ENCODE results near the gene SIAH1. TPM values are rescaled to one million over a fixed set of nuclear protein-coding genes. Genes with fewer than 3 reads are reported as not detected.

Gene SIAH1
- polyA plus RNA-seq, 1 donor from 2014 or later = 96.6 TPM

DNA sequence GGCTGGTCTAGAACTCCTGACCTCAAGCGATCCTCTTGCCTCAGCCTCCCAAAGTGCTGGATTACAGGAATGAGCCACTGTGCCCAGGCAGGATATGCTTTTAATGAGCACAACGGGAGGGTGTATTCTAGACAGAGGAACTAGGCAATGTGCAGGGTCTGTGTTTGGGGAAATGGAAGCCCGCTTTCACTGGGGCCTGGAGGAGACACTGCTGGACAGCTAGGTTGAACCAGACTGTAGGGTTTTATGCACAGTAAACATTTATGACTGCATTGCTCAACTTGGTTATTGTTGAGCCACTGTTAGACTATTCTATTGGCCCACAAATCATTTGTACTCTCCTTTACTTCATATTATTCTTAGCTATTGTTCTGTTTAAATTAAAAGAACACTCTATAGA lies 10.2 kb upstream of the SIAH1 start:
- Histone ChIP-seq H3K27me3 (ENCODE audit: insufficient read depth, low read depth, low read length) (no peaks in the 10 kb centered on the region), H3K9ac (ENCODE audit: low read length) (no peak overlapping the region), H3K4me2 (ENCODE audit: low read length) (no peak overlapping the region), H2AFZ (ENCODE audit: low read depth, low read length) (no peak overlapping the region), H3K4me3 (ENCODE audit: low read length) (no peak overlapping the region), H3K9me2 (ENCODE audit: insufficient read depth, low read length) (no peaks in the 10 kb centered on the region), H3K9me3 (ENCODE audit: low read length) (no peaks in the 10 kb centered on the region), H3K27ac (ENCODE audit: low read length) (no peak overlapping the region), H3F3A (ENCODE audit: insufficient read depth, low read length, poor library complexity, severe bottlenecking) (peaks cover 3% of the 10 kb centered on the region), H3K36me3 (ENCODE audit: insufficient read depth, low read length) (no peaks in the 10 kb centered on the region), H4K20me1 (ENCODE audit: insufficient read depth) (no peaks in the 10 kb centered on the region), H3K79me2 (replicated peaks; ENCODE audit: insufficient read depth, low read length) (no peaks in the 10 kb centered on the region)
- no peak for TF ChIP-seq EZH2 (IDR thresholded peaks at IDR 0.05; ENCODE audit: borderline replicate concordance, insufficient read depth, low read length, poor library complexity, severe bottlenecking)
- no peak for TF ChIP-seq TAF1 (IDR thresholded peaks at IDR 0.05; ENCODE audit: low read depth)
- no peak for TF ChIP-seq EP300 (conservative IDR thresholded peaks at IDR 0.05; ENCODE audit: poor library complexity, severe bottlenecking)
- TF ChIP-seq SMC3 (conservative IDR thresholded peaks at IDR 0.05; ENCODE audit: poor library complexity) = no peak
- no peak for TF ChIP-seq CTCF (IDR thresholded peaks at IDR 0.05; ENCODE audit: poor library complexity, severe bottlenecking)
- no peak for TF ChIP-seq RAD21 (conservative IDR thresholded peaks at IDR 0.05)
- no peak for TF ChIP-seq POLR2AphosphoS5 (IDR thresholded peaks at IDR 0.05)
- TF ChIP-seq REST (IDR thresholded peaks at IDR 0.05; ENCODE audit: borderline replicate concordance) = no peak
- no peak for TF ChIP-seq MXI1 (conservative IDR thresholded peaks at IDR 0.05; ENCODE audit: poor library complexity, severe bottlenecking)

- H3F3A ChIP-seq (ENCODE audit: insufficient read depth, low read length, poor library complexity, severe bottlenecking) = peaks cover 3% of the 10 kb centered on the region
- TF ChIP-seq EP300 (conservative IDR thresholded peaks at IDR 0.05; ENCODE audit: poor library complexity, severe bottlenecking) (no peak), RAD21 (conservative IDR thresholded peaks at IDR 0.05) (no peak), SMC3 (conservative IDR thresholded peaks at IDR 0.05; ENCODE audit: poor library complexity) (no peak), CTCF (IDR thresholded peaks at IDR 0.05; ENCODE audit: poor library complexity, severe bottlenecking) (no peak), TAF1 (IDR thresholded peaks at IDR 0.05; ENCODE audit: low read depth) (no peak), REST (IDR thresholded peaks at IDR 0.05; ENCODE audit: borderline replicate concordance) (no peak), MXI1 (conservative IDR thresholded peaks at IDR 0.05; ENCODE audit: poor library complexity, severe bottlenecking) (no peak)
- H3K27me3 ChIP-seq (ENCODE audit: insufficient read depth, low read depth, low read length) = no peaks in the 10 kb centered on the region
- no peaks in the 10 kb centered on the region for H3K79me2 ChIP-seq (replicated peaks; ENCODE audit: insufficient read depth, low read length)
- no peaks in the 10 kb centered on the region for H3K36me3 ChIP-seq (ENCODE audit: insufficient read depth, low read length)
- H3K4me3 ChIP-seq (ENCODE audit: low read length) = peak overlapping the region; percentile 32
- no peaks in the 10 kb centered on the region for H3K9me3 ChIP-seq (ENCODE audit: low read length)
- peak overlapping the region; percentile 46 for H3K9ac ChIP-seq (ENCODE audit: low read length)
- H3K27ac ChIP-seq (ENCODE audit: low read length) = peak overlapping the region; percentile 69
- H3K9me2 ChIP-seq (ENCODE audit: insufficient read depth, low read length) = no peaks in the 10 kb centered on the region
- H2AFZ ChIP-seq (ENCODE audit: low read depth, low read length) = peak overlapping the region; percentile 1
- no peaks in the 10 kb centered on the region for H4K20me1 ChIP-seq (ENCODE audit: insufficient read depth)
- H3K4me2 ChIP-seq (ENCODE audit: low read length) = no peak overlapping the region
Observed at GRCh38 chr16:48394355-48394703, 9.1 kb upstream of the SIAH1 start.

Measured in neural cell (in vitro differentiated cells).